CD4-positive, alpha-beta T cell treated with Interleukin-15 for 1 hour (primary cell): ENCODE data around the gene PRRT2.
"Not testable (repeated sequence)": the region's sequence is repeated elsewhere in the genome, so short reads cannot be mapped to it uniquely, and the experiment has no call there.

Experiments used
- DNase-seq: peaks from one replicate; pipeline ENCODE4 v3.0.0-alpha.2; 2020

Gene PRRT2

GRCh38 chr16:29812754-29813643, 1.0 kb downstream of the PRRT2 start:
- DNase-seq, result no peak

DNA sequence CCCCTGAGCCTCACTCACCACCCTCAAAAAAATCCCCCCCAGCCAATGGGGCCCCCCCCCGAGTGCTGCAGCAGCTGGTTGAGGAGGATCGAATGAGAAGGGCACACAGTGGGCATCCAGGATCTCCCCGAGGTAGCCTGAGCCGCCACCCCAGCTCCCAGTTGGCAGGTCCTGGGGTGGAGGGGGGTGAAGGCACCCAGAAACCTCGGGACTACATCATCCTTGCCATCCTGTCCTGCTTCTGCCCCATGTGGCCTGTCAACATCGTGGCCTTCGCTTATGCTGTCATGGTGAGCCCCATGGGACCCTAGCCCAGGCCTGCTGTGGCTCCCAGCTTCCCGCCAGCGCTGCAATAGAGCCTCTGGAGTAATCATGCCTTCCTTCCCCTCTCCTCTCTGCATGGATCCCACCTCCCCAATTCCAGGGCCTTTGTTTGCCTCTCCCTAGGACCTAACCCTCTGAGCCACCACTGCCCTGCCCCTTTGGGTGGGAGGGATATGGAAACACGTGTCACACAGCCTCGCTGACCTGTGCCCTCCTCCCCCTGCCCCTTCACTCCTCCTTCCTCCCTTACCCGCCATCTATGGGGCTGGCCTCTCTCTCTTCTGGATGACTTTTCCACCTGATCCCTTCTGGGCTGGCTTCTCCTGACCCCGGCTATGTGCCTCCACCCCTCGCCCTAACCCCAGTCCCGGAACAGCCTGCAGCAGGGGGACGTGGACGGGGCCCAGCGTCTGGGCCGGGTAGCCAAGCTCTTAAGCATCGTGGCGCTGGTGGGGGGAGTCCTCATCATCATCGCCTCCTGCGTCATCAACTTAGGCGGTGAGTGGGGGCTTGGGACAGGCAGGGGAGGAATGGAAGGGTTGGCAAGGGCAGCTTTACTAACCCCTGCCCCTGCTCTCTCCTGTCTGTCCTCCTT, 1.9 kb downstream of the PRRT2 start:
- no peak for DNase-seq

DNA sequence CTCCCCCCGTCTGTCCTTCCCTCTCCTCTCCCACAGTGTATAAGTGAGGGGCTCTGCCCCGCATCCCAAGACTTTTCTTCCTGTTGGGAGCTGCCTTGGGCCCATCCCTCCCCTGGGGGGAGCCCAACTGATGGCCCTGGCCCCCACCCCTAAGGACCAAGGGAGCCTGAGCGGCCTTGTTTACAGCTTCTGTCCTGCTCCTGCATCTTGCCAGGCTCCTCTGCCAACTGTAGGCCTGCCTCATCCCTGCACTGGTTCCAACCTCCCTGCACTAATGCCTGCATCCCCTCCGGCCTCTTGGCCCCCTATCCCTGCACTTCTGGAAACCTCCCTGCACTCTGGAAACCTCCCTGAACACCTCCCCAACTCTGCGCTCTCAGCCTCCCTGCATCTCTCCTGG, 2.6 kb downstream of the PRRT2 start:
- DNase-seq, result no peak

DNA sequence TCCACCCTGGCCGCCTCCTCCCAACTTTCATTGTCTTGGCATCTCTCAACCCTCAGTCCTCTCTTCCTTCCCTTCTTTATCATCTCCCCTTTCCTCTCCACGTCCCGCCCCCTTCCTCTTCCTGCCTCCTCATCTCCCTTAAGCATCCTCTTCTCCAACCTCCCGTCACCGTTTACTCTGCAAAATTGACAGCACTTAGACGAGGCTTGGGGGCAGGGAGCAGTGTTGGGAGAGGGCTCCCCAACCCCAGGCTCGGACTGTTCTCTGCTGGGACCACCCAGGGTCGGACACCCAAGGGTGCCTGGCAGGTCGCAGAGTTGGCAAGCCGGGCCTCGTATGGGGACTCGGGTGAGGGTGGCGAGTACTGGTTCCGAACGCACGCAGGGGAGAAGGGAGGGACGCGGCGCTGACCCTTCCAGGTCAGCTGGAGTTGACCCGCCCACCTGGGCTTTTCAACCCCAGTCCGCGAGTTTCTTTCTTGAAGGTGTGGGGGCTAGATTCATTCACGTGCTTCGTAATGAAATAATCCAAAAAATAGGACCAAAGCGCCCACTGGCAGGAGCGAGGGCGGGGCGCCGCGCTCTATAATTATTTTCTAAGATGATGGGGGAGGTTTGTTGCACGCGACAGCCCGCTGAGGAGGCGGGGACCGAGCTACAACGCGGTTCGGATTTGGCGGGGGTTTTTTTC, 3.2 kb downstream of the PRRT2 start:
- no peak for DNase-seq

DNA sequence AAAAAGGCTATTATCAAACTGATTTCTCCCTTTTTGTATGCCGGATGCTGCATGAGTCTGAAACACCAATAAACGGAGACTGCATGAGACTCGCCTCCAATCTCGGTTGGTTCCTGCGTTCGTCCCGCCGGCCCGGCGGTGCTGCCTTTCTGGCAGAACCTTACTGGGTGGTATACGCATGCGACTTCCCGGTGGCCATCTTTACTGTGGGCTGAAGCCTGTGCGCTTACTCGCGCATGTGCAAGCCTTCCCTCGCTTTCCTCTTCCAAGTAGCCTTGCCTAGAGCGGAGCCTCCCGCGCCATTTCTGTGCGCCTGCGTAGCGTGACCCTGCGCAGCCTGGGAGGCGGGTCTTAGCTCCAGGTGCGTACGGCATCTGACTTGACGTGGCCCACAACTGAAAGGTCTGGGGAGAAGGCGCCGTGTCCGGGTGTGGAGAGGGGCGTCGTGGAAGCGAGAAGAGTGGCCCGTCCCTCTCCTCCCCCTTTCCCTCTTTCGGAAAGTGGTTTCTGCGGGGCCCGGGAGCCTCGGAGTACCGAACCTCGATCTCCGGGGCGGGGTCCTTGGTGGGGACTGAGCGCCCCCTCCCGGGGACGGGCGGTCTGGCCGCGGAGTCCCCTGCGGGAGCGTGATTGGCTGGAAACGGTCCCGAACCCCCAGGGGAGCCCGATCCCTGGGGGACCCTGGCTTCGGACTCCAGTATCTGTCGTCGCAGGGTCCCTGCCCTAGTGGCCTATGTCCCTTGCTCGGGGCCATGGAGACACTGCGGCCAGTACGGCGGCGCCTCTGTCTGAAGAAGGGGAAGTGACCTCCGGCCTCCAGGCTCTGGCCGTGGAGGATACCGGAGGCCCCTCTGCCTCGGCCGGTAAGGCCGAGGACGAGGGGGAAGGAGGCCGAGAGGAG, 4.0 kb downstream of the PRRT2 start, which contains the start of gene PAGR1:
Gene PAGR1 (plus strand): TSS at position 360 of the 901 bp plus-strand sequence. CDS start 374 bp downstream, at position 734.
- peak; percentile 100 for DNase-seq

DNA sequence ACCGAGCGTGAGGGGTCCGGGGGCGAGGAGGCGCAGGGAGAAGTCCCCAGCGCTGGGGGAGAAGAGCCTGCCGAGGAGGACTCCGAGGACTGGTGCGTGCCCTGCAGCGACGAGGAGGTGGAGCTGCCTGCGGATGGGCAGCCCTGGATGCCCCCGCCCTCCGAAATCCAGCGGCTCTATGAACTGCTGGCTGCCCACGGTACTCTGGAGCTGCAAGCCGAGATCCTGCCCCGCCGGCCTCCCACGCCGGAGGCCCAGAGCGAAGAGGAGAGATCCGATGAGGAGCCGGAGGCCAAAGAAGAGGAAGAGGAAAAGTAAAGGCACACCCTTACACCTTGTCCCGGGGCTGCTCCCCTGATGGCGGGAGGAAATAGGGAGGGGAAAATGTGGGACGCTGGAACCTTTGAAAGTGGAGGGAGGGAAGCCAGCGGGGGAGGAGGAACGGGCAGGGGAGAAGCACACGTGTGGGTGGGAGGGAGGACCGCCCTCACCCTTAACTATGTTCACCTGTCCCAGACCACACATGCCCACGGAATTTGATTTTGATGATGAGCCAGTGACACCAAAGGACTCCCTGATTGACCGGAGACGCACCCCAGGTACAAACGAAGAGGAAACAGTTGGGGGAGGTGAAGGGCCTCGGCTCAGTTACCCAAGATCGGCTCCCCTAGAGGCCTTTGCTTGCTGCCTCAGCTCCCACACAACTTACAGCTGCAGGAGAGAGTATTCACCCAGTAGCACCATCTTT, 4.9 kb downstream of the PRRT2 start:
- peak; percentile 59 for DNase-seq

- DNase-seq, result no peak
These were observed 6.1 kb downstream of the PRRT2 start for GRCh38 chr16:29818082-29818481.

DNA sequence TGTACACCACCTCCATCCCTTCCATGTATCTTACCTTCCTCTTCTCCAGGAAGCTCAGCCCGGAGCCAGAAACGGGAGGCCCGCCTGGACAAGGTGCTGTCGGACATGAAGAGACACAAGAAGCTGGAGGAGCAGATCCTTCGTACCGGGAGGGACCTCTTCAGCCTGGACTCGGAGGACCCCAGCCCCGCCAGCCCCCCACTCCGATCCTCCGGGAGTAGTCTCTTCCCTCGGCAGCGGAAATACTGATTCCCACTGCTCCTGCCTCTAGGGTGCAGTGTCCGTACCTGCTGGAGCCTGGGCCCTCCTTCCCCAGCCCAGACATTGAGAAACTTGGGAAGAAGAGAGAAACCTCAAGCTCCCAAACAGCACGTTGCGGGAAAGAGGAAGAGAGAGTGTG, 7.5 kb downstream of the PRRT2 start:
- no peak for DNase-seq

GRCh38 chr16:29820271-29820701, 8.3 kb downstream of the PRRT2 start, which contains the start of gene MVP:
MVP (plus strand) TSS chr16:29820462; CDS start chr16:29830550, 10,088 bp downstream.
- DNase-seq, result peak; percentile 54

GRCh38 chr16:29820730-29821642, 9.0 kb downstream of the PRRT2 start:
- DNase-seq, result peak; percentile 57

GRCh38 chr16:29821643-29822115, 9.7 kb downstream of the PRRT2 start:
- DNase-seq, result no peak

GRCh38 chr16:29824589-29825144, 12.7 kb downstream of the PRRT2 start:
- DNase-seq, result no peak

DNA sequence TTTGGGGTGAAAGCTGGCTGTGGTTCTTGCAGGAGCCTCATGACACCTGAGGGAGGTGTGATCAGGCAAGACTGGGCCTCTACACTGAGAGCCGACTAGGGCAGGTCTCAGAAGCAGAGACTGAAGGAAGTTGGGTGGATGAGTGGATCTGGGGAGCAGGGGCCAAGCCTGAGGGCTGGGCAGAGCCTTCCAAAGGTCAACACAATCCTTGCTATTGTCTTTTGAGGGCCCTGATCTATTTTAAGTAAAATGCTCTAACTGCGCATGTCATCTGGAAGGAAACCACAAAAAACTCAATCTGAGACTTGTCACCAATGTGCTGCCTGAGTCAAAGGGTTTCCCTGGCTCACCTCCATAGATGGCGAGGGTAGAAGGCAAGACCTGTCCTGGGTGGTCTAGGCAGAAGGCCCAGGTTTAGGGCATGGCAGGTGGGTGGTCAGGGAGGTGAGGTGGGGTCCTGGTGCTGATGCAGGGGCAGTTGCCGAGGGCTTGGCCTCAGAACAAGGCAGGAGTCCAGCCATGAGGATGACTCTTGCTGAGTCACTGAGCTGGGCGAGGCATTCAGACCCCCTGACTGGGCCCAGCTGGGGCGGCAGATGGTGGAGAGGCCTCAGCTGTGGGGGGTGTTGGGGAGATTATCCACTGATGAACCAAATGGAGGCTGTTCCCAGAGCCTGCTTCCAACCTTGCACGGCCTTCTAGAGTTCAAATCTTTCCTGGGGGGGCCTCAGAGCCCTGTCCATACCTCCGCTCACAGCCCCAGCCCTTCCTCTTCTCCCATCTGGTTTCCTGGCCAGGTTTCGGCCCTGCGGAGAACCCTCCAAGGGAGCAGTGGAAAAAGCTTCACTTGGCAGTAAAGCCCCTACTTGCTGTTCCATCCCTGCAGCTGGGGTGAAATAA, 13.4 kb downstream of the PRRT2 start:
- DNase-seq, result no peak

GRCh38 chr16:29826342-29826695, 14.3 kb downstream of the PRRT2 start:
- DNase-seq, result no peak

DNA sequence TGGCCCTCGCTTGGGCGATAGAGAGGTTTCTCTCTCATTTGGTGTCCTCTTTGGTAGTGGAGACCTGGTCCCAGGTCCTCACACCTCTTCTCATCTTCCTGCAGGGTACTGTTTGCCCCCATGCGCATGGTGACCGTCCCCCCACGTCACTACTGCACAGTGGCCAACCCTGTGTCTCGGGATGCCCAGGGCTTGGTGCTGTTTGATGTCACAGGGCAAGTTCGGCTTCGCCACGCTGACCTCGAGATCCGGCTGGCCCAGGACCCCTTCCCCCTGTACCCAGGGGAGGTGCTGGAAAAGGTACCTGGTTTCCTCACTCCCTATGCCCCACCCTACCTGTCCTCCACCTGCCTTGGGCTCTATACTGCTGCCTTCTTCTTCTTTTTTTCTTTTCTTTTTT, 18.8 kb downstream of the PRRT2 start:
- no peak for DNase-seq

DNA sequence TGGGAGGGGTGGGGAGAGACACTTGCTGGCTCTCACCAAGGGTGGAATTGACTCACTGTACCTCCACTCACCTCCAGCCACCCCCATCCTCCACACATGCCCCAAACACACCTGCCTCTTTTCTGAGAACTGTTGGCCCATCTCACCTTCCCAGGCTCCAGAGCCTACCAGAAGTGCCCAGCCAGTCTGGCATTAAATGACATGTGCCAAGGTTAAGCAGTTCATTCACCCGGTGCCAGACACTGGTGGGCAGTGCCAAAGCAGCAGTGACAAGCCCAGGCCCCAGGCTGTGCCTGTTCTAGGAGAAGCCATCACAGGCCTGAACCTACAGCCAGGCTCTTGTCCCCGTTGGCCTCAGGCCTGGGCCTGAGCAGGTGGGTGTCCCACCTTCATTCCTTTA, 19.5 kb downstream of the PRRT2 start:
- DNase-seq, result no peak

DNA sequence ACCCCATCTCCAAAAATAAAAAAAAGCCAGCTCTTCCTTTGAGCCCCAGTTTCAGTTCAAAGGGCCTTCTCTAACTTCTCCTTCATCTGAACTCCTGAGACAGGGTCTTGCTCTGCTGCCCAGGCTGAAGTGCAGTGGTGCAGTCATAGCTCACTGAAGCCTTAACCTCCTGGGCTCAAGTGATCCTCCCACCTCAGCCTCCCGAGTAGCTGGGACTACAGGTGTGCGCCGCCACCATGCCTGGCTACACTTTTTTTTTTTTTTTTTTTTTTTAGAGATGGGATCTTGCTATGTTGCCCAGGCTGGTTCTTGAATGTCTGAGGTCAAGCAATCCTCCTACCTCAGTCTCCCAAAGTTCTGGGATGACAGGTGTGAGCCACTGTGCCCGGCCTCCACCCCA, 21.2 kb downstream of the PRRT2 start:
- not testable (repeated sequence) for DNase-seq

DNA sequence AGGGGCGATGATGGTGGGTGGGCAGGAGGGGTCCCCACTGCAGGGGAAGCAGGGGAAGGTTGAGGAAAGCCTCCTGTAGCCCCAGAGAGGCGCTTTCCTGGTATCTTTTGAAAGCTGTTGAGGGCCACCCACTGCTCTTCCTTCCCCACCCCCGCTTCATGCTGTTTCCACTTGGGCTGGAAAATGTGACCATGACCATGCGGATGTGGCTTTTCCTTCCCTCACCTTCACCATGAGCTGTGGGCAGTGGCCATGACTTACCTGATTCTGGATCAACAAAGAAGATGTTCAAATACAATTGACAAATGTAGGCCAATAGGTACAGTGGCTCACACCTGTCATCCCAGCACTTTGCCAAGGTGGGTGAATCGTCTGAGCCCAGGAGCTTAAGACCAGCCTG, 22.1 kb downstream of the PRRT2 start:
- DNase-seq, result no peak
